ENCODE data around the gene PSME2. TPM values are rescaled to one million over a fixed set of nuclear protein-coding genes. Genes with fewer than 3 reads are reported as not detected.
A peak's percentile ranks its signal among the peaks of the same experiment; 100 is the strongest.

Gene PSME2
- total and polyA plus RNA-seq, 9 of the 15 experiments (the other 6 are each of a cell fraction or from before 2014, with no cell fraction given): 111 to 579 (median 159) TPM

DNA sequence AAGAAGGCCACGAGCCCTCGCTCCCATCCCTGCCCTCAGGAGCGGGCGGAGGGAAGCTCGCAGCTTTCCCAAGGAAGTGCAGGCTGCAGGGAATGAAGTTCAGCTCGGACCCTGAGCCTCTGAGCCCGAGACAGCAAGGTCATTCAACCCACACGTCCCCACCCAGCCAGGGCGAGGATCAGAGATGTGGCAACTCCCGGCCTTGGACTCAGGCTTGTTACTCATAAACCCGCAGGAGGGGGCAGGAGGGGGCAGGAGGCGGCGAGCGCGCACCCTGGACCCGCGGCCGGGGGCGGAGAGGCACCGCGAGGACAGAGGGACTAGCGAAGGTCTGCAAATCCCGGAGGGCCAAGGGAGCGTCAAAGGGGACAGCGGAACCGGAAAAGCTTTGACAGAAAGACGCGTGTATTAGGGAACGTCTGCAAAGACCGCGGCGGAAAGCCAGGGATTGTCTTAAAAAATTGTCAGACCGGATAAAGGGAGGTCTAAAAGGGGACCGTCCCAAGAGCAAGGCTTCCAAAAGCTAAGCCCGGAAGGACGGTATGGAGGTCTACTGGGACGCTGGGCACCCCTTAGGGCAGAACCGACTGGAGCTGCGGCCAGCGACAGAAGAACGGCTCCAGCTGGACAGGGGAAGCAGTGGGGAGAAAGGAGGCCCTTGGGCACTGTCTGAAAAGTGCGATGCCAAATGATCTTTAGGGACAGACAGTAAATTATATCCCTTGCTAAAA lies 32.4 kb downstream of the PSME2 start (continued):
- TF ChIP-seq, protein P1, sequence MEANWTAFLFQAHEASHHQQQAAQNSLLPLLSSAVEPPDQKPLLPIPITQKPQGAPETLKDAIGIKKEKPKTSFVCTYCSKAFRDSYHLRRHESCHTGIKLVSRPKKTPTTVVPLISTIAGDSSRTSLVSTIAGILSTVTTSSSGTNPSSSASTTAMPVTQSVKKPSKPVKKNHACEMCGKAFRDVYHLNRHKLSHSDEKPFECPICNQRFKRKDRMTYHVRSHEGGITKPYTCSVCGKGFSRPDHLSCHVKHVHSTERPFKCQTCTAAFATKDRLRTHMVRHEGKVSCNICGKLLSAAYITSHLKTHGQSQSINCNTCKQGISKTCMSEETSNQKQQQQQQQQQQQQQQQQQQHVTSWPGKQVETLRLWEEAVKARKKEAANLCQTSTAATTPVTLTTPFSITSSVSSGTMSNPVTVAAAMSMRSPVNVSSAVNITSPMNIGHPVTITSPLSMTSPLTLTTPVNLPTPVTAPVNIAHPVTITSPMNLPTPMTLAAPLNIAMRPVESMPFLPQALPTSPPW (CRISPR knock-in tag; IDR thresholded peaks at IDR 0.05): peak; percentile 78
- no peak for TF ChIP-seq SP2 (IDR thresholded peaks at IDR 0.05; ENCODE audit: extremely low read depth, low read depth, low read length, poor library complexity, severe bottlenecking)
- TF ChIP-seq GATA2 (CRISPR knock-in tag; IDR thresholded peaks at IDR 0.05): no peak
- TF ChIP-seq ZNF561 (CRISPR knock-in tag; conservative IDR thresholded peaks at IDR 0.05): 0 out of 2 replicates have a peak, but pooled peaks have one; percentile 52
- TF ChIP-seq CBX8 (IDR thresholded peaks at IDR 0.05; ENCODE audit: borderline replicate concordance, extremely low read depth, low read depth, low read length, poor library complexity, severe bottlenecking): no peak
- TF ChIP-seq HNRNPLL (IDR thresholded peaks at IDR 0.05; ENCODE audit: low read depth, low read length, poor library complexity, severe bottlenecking): no peak
- no peak for TF ChIP-seq SAFB (IDR thresholded peaks at IDR 0.05; ENCODE audit: borderline replicate concordance, low read depth, low read length)
- TF ChIP-seq TFAM (CRISPR knock-in tag; conservative IDR thresholded peaks at IDR 0.05): no peak
- TF ChIP-seq FOXP4 (CRISPR knock-in tag; IDR thresholded peaks at IDR 0.05; ENCODE audit: borderline replicate concordance): no peak
- TF ChIP-seq KDM5B (IDR thresholded peaks at IDR 0.05; ENCODE audit: insufficient replicate concordance, low read depth, low read length): peak; percentile 58
- TF ChIP-seq, protein P2, sequence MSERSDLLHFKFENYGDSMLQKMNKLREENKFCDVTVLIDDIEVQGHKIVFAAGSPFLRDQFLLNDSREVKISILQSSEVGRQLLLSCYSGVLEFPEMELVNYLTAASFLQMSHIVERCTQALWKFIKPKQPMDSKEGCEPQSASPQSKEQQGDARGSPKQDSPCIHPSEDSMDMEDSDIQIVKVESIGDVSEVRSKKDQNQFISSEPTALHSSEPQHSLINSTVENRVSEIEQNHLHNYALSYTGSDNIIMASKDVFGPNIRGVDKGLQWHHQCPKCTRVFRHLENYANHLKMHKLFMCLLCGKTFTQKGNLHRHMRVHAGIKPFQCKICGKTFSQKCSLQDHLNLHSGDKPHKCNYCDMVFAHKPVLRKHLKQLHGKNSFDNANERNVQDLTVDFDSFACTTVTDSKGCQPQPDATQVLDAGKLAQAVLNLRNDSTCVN (CRISPR knock-in tag; IDR thresholded peaks at IDR 0.05): no peak
- TF ChIP-seq NCOA1 (IDR thresholded peaks at IDR 0.05; ENCODE audit: low read depth): 0 out of 2 replicates have a peak, but pooled peaks have one; percentile 30
- no peak for TF ChIP-seq SRSF9 (IDR thresholded peaks at IDR 0.05; ENCODE audit: borderline replicate concordance, low read depth, low read length)
- no peak for TF ChIP-seq ZNF212 (CRISPR knock-in tag; IDR thresholded peaks at IDR 0.05)
- peak; percentile 49; the same call in 1 of the 2 replicates for TF ChIP-seq OTX1 (CRISPR knock-in tag; IDR thresholded peaks at IDR 0.05)
- no peak for TF ChIP-seq BRCA1 (IDR thresholded peaks at IDR 0.05)
- TF ChIP-seq BRCA1 (CRISPR knock-in tag; IDR thresholded peaks at IDR 0.05): no peak
- TF ChIP-seq KLF6 (CRISPR knock-in tag; IDR thresholded peaks at IDR 0.05; ENCODE audit: borderline replicate concordance): 0 out of 2 replicates have a peak, but pooled peaks have one; percentile 13
- TF ChIP-seq KHSRP (IDR thresholded peaks at IDR 0.05): no peak
- no peak for TF ChIP-seq ZC3H8 (IDR thresholded peaks at IDR 0.05)
- 0 out of 2 replicates have a peak, but pooled peaks have one; percentile 15 for TF ChIP-seq ZNF707 (CRISPR knock-in tag; conservative IDR thresholded peaks at IDR 0.05)
- TF ChIP-seq ZSCAN29 (IDR thresholded peaks at IDR 0.05): no peak
- TF ChIP-seq NFE2 (IDR thresholded peaks at IDR 0.05; ENCODE audit: low read depth): no peak
- TF ChIP-seq KLF10 (CRISPR knock-in tag; IDR thresholded peaks at IDR 0.05): no peak

All from K562 (cell line).